Measurements from ENCODE around the gene COL1A1.

The COL1A1 gene

GRCh38 chr17:50170662-50171370, 30.6 kb downstream of the COL1A1 start:
- peak; percentile 69 for DNase-seq

- DNase-seq, result no peak
Measured at GRCh38 chr17:50169881-50170459, 31.5 kb downstream of the COL1A1 start.

- peak; percentile 62 for DNase-seq
Measured at GRCh38 chr17:50169121-50169764, 32.2 kb downstream of the COL1A1 start.

- no peak for DNase-seq
Measured at GRCh38 chr17:50168319-50168718, 33.1 kb downstream of the COL1A1 start.

GRCh38 chr17:50167371-50167770, 34.1 kb downstream of the COL1A1 start:
- no peak for DNase-seq

GRCh38 chr17:50166518-50167181, 34.8 kb downstream of the COL1A1 start:
- no peak for DNase-seq

- DNase-seq, result no peak
Measured at GRCh38 chr17:50165867-50166517, 35.4 kb downstream of the COL1A1 start, which contains the start of gene SGCA. SGCA (plus strand) TSS chr17:50166005; CDS start chr17:50166041, 36 bp downstream.

GRCh38 chr17:50165466-50165865, 36.0 kb downstream of the COL1A1 start:
- DNase-seq, result no peak

- DNase-seq, result no peak
Measured at GRCh38 chr17:50165066-50165465, 36.4 kb downstream of the COL1A1 start.

GRCh38 chr17:50164697-50164988, 36.8 kb downstream of the COL1A1 start:
- DNase-seq, result no peak

- DNase-seq, result no peak
Measured at GRCh38 chr17:50163843-50164696, 37.4 kb downstream of the COL1A1 start.

- no peak for DNase-seq
Measured at GRCh38 chr17:50162466-50163254, 38.8 kb downstream of the COL1A1 start.

- DNase-seq, result no peak
Measured at GRCh38 chr17:50161911-50162288, 39.5 kb downstream of the COL1A1 start.

- DNase-seq, result peak; percentile 97
Measured at GRCh38 chr17:50161023-50161910, 40.2 kb downstream of the COL1A1 start.

GRCh38 chr17:50157891-50158290, 43.5 kb downstream of the COL1A1 start:
- peak; percentile 31 for DNase-seq

GRCh38 chr17:50155115-50155819, 46.2 kb downstream of the COL1A1 start:
- no peak for DNase-seq

- no peak for DNase-seq
Measured at GRCh38 chr17:50154604-50155003, 46.8 kb downstream of the COL1A1 start.

GRCh38 chr17:50153650-50154575, 47.5 kb downstream of the COL1A1 start:
- DNase-seq, result no peak

GRCh38 chr17:50152736-50153135, 48.7 kb downstream of the COL1A1 start:
- no peak for DNase-seq

All from activated CD4-positive, alpha-beta T cell treated with anti-CD3 and anti-CD28 coated beads, Interleukin-10, Interleukin-2, amounts not matched to agents 100 ng/mL and 50 ng/mL, durations not matched to agents 16 hours and 8 hours (primary cell).